Mucosa of descending colon (tissue), 3 donors: ENCODE results near the gene CACNB4. TPM values are rescaled to one million over a fixed set of nuclear protein-coding genes. Genes with fewer than 3 reads are reported as not detected.

Experiments used
- ATAC-seq: fragments of 200-7000 bp; cut with Tn5 transposase; one replicate; pipeline ENCODE4 v1.9.1; 2020; ENCODE audit warnings: mild to moderate bottlenecking, moderate library complexity
- DNase-seq, 3 donors: peaks; one replicate each; pipeline ENCODE4 v3.0.0-alpha.2; 2020
- H3K36me3 ChIP-seq: fragments of 200-600 bp; one replicate; pipeline ENCODE4 v1.8.0; 2021; ENCODE audit warnings: low read depth, mild to moderate bottlenecking
- H3K4me1 ChIP-seq: fragments of 200-600 bp; one replicate; pipeline ENCODE4 v1.8.0; 2021; ENCODE audit warnings: low read depth, mild to moderate bottlenecking
- H3K4me3 ChIP-seq: fragments of 200-600 bp; one replicate; pipeline ENCODE4 v1.8.0; 2021; ENCODE audit warnings: mild to moderate bottlenecking
- H3K9me3 ChIP-seq: fragments of 200-600 bp; one replicate; pipeline ENCODE4 v1.8.0; 2021; ENCODE audit warnings: mild to moderate bottlenecking
- intact Hi-C, 2 donors: fragments of 100-400 bp; cut with DNase I in 1 of 2; cut with micrococcal nuclease in 1 of 2; formaldehyde crosslinking; loops; one replicate each; pipeline versions ENCODE4 v1.11.0 to v1.11.1; 2022; cut with DNase I, micrococcal nuclease
- total RNA-seq, 3 donors: library from RNA; stranded (reverse); fragmentation: NEBNext Ultra II Directional in 2 of 3; extraction: Animal tissue kit (Norgen Biotek cat#: 25700) in 2 of 3; gene quantifications; one replicate each; pipeline versions ENCODE4 v1.2.1 to v1.2.4, GENCODE V29; 2021 to 2023
- TF ChIP-seq, protein P1 (sequence below): fragments of 200-600 bp; IDR thresholded peaks from one replicate; pipeline ENCODE4 v1.8.0; 2022; ENCODE audit warnings: antibody characterized with exemption, mild to moderate bottlenecking
- donor health status: DM: no; HTN: no; CAD: no; lungs with moderate emphysema.
- donor health status: DM: no; HTN: no; CAD: no.
- donor health status: DM: no; HTN: yes; CAD: no.

The CACNB4 gene
- total RNA-seq, 3 donors from 2014 or later = 1.0 to 1.8 (median 1.4) TPM

DNA sequence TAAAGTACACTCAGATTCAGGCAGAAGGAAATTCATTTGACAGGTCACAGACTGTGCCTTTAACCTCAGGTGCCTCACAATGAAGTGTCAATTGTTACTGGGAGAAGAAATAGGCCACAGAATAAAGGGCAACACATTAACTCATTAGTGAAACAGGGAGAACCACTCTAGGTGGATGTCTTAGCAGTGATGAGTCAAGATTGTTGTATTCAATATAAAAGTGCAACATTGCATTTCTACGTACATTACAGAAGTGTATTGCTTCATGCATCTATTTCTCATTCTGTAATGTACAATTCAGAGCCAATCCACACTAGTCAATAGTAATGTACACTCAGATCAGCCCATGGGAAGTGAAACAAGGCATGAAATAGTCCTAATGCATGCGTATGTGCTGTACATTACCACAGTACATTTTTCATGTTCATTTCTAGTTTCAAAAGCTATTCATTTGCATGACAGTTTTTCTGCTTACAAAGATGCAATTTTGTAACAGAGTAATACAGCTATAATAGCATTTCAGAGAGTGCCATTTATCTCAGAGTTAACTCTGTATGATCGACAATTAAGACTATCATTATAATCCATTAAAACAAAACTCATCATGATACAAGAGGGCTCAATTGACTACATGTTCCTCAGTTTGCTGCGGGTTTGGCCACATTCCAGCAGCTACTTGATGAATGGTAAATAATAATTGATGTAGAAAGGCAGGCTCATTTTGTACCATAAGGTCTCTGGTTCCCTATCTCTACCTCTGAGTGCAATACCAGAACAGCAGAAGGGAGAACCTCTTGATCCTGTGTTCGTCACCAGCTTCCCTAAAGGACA is 258.4 kb downstream of the CACNB4 start:
- Histone ChIP-seq H3K9me3 (no peaks in the 10 kb centered on the region), H3K4me1 (no peaks in the 10 kb centered on the region), H3K4me3 (no peak overlapping the region), H3K36me3 (no peaks in the 10 kb centered on the region)
- TF ChIP-seq, protein P1, sequence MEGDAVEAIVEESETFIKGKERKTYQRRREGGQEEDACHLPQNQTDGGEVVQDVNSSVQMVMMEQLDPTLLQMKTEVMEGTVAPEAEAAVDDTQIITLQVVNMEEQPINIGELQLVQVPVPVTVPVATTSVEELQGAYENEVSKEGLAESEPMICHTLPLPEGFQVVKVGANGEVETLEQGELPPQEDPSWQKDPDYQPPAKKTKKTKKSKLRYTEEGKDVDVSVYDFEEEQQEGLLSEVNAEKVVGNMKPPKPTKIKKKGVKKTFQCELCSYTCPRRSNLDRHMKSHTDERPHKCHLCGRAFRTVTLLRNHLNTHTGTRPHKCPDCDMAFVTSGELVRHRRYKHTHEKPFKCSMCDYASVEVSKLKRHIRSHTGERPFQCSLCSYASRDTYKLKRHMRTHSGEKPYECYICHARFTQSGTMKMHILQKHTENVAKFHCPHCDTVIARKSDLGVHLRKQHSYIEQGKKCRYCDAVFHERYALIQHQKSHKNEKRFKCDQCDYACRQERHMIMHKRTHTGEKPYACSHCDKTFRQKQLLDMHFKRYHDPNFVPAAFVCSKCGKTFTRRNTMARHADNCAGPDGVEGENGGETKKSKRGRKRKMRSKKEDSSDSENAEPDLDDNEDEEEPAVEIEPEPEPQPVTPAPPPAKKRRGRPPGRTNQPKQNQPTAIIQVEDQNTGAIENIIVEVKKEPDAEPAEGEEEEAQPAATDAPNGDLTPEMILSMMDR = no peak
- intact Hi-C loops = no loop called here
- ATAC-seq (peak; percentile 40), DNase-seq (no peak)

DNA sequence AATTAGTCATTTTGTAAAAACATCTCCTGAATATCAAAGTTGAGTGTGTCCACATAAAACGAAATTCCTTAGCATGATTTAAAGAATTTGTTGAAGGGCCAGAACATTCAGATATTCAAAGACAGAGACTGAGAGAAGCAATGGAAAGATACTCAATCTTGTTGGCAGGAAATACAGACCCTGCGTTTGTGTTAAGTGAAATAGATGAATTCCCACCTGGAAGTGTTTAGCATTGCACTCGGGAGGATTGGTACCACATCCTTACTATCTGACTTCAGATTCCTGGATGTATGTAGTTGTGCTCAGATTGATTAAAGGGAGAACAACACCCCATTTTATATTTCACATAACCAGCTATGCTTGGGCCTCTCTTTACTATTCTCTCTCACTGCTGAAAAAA is 260.9 kb downstream of the CACNB4 start:
- TF ChIP-seq, protein P1 = no peak

DNA sequence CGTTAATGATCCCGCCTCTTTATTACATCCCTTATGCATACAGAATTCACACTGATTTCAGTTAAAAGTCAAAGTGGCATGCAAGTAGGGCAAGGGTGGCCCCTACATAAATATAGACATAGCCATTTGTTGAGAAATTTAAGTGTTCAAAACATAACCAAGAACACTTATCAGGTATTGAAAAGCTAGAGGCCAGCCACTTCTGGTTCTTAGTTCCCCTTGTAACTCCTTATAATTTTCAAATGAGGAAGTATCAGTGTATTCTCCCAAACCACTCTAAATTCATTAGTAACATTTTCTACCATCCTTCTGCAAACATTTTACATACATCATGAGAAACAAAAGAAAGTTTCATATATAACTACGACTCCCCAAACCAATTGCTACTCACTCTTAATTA is 264.9 kb downstream of the CACNB4 start:
- no peaks in the 10 kb centered on the region for H3K9me3 ChIP-seq
- ATAC-seq = no peak
- H3K36me3 ChIP-seq = no peaks in the 10 kb centered on the region
- TF ChIP-seq, protein P1 = no peak
- DNase-seq = no peak
- H3K4me1 ChIP-seq = no peaks in the 10 kb centered on the region
- intact Hi-C loops = no loop called here
- H3K4me3 ChIP-seq = no peak overlapping the region

More for the DNA sequence above, 260.9 kb downstream of the CACNB4 start:
- DNase-seq = no peak
- Histone ChIP-seq H3K4me1 (no peaks in the 10 kb centered on the region), H3K36me3 (no peaks in the 10 kb centered on the region), H3K9me3 (no peaks in the 10 kb centered on the region), H3K4me3 (no peak overlapping the region)
- intact Hi-C loops = no loop called here
- no peak for ATAC-seq

DNA sequence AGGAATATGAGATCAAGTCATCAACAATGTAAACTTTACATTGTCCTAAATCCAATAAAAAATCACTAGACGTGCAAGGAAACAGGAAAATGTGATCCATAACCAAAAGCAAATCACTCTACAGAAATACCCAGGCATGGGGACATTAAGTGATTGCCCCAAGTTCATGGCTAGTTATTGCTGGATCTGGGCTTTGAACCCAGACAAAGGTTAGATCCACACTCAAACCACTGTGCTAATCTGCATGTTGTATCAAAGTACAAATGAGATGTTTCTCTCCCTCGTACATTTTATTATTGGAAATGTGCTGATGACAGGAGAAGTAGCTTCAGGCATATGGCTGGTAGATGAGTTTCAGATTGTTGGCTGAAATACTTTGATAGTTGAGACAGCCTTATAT is 267.9 kb downstream of the CACNB4 start:
- no peak overlapping the region for H3K4me3 ChIP-seq
- DNase-seq (no peak), ATAC-seq (no peak)
- H3K4me1 ChIP-seq = peaks cover 6% of the 10 kb centered on the region
- TF ChIP-seq, protein P1 = no peak
- H3K36me3 ChIP-seq = no peaks in the 10 kb centered on the region
- intact Hi-C loops = no loop called here
- H3K9me3 ChIP-seq = no peaks in the 10 kb centered on the region

DNA sequence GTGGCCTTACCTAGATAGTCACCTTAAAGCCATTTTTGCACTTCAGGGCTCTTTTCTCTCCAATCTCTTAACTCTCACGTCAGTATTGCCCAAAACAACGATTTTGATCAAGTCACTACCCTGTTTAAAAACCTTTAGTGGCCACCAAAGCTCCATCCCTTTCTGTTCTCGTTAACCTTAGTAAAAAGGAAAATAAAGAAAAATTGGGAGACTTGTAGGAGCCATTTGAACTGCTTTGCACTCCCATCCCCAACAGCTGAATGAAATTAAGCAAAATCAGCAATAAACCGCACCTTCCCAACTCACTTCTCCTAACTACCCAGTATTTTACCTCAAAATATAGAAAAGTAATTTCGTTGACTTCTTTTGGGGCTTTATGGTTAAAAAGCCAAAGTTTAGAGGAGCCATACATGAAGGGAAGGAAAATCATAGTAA is 269.9 kb downstream of the CACNB4 start:
- no peaks in the 10 kb centered on the region for H3K36me3 ChIP-seq
- TF ChIP-seq, protein P1 = no peak

More for the DNA sequence above, 269.9 kb downstream of the CACNB4 start:
- DNase-seq (no peak), ATAC-seq (no peak)
- Histone ChIP-seq H3K4me1 (peaks cover 6% of the 10 kb centered on the region), H3K9me3 (no peaks in the 10 kb centered on the region), H3K4me3 (no peak overlapping the region)
- intact Hi-C loops = no loop called here
